HG03097 (cell line): Measurements from ENCODE around the gene TWF1.
"Not testable (repeated sequence)": the region's sequence is repeated elsewhere in the genome, so short reads cannot be mapped to it uniquely, and the experiment has no call there.

Experiments used
- ATAC-seq: cut with Tn5 transposase; IDR thresholded peaks from one replicate; pipeline ENCODE4 v1.9.1; 2021; ENCODE audit not compliant: unreplicated experiment, low FRiP score

TWF1 gene

GRCh38 chr12:43805860-43806736, at the start of gene TWF1:
TSS of gene TWF1 (minus strand) at chr12:43806317. CDS start at chr12:43806245, 72 bp downstream.
- ATAC-seq, result peak; percentile 98

- no peak for ATAC-seq
Observed at GRCh38 chr12:43852744-43853143, 46.6 kb upstream of the TWF1 start.

GRCh38 chr12:43848786-43849185, 42.7 kb upstream of the TWF1 start:
- ATAC-seq, result no peak

- ATAC-seq, result no peak
Observed at GRCh38 chr12:43848226-43848507, 42.0 kb upstream of the TWF1 start.

- ATAC-seq, result not testable (repeated sequence)
Observed at GRCh38 chr12:43847425-43848225, 41.5 kb upstream of the TWF1 start.

- ATAC-seq, result no peak
Observed at GRCh38 chr12:43842259-43842658, 36.1 kb upstream of the TWF1 start.

GRCh38 chr12:43841253-43841652, 35.1 kb upstream of the TWF1 start:
- no peak for ATAC-seq

- ATAC-seq, result no peak
Observed at GRCh38 chr12:43840338-43840737, 34.2 kb upstream of the TWF1 start.

GRCh38 chr12:43836475-43836989, 30.4 kb upstream of the TWF1 start:
- no peak for ATAC-seq

GRCh38 chr12:43835656-43836474, 29.7 kb upstream of the TWF1 start, which contains the start of gene TMEM117:
TSS of gene TMEM117 (plus strand) at chr12:43836081.
- peak; percentile 73 for ATAC-seq

GRCh38 chr12:43835264-43835655, 29.1 kb upstream of the TWF1 start:
- ATAC-seq, result peak; percentile 11

- no peak for ATAC-seq
Observed at GRCh38 chr12:43832463-43833168, 26.5 kb upstream of the TWF1 start.

- no peak for ATAC-seq
Observed at GRCh38 chr12:43827093-43827492, 21.0 kb upstream of the TWF1 start.

GRCh38 chr12:43826681-43827080, 20.6 kb upstream of the TWF1 start:
- ATAC-seq, result no peak

GRCh38 chr12:43824207-43824775, 18.2 kb upstream of the TWF1 start:
- ATAC-seq, result no peak

- no peak for ATAC-seq
Observed at GRCh38 chr12:43816168-43816567, 10.1 kb upstream of the TWF1 start.

GRCh38 chr12:43815416-43815815, 9.3 kb upstream of the TWF1 start:
- ATAC-seq, result no peak

GRCh38 chr12:43812926-43813325, 6.8 kb upstream of the TWF1 start:
- ATAC-seq, result no peak

GRCh38 chr12:43812057-43812456, 5.9 kb upstream of the TWF1 start:
- no peak for ATAC-seq

GRCh38 chr12:43807386-43807785, 1.3 kb upstream of the TWF1 start:
- no peak for ATAC-seq
